Activated B cell treated with CpG ODN at 0.5 μM for 24 hours (primary cell): ENCODE measurements around the gene RIMBP2. TPM values are rescaled to one million over a fixed set of nuclear protein-coding genes. Genes with fewer than 3 reads are reported as not detected.

Source experiments
- ATAC-seq: fragments of 200-7000 bp; cut with Tn5 transposase; one replicate; pipeline ENCODE4 v1.10.0; 2021; ENCODE audit warnings: low read depth, mild to moderate bottlenecking, moderate library complexity
- CTCF ChIA-PET: fragments of 350-600 bp; sonication (Branson Sonifier 250); formaldehyde crosslinking; loops from one replicate; lab custom pipeline; 2021; ENCODE audit warnings: antibody characterized with exemption; lab: Charles Lee
- POLR2A ChIA-PET: fragments of 350-600 bp; sonication (Branson Sonifier 250); formaldehyde crosslinking; loops from one replicate; lab custom pipeline; 2021; ENCODE audit warnings: antibody characterized with exemption; lab: Charles Lee
- DNase-seq: peaks from one replicate; pipeline ENCODE4 v3.0.0; 2022
- H3K27ac Mint-ChIP-seq: one replicate; pipeline ENCODE4 v1.8.0; 2020; ENCODE audit warnings: mixed read lengths
- H3K27me3 Mint-ChIP-seq: one replicate; pipeline ENCODE4 v1.8.0; 2021; ENCODE audit warnings: mixed read lengths
- H3K36me3 Mint-ChIP-seq: one replicate; pipeline ENCODE4 v1.8.0; 2021; ENCODE audit warnings: low read depth, mixed read lengths
- H3K4me1 Mint-ChIP-seq: one replicate; pipeline ENCODE4 v1.8.0; 2021; ENCODE audit warnings: mixed read lengths
- H3K4me3 Mint-ChIP-seq: one replicate; pipeline ENCODE4 v1.8.0; 2020; ENCODE audit warnings: mild to moderate bottlenecking, mixed read lengths
- H3K9me3 Mint-ChIP-seq: one replicate; pipeline ENCODE4 v1.8.0; 2020; ENCODE audit warnings: mixed read lengths
- CTCF ChIP-seq: fragments of 200-600 bp; IDR thresholded peaks from one replicate; pipeline ENCODE4 v1.8.0; 2022; ENCODE audit warnings: antibody characterized with exemption, mild to moderate bottlenecking
- intact Hi-C: fragments of 100-400 bp; cut with micrococcal nuclease; formaldehyde crosslinking; loops from one replicate; pipeline ENCODE4 v1.15.1; 2024
- total RNA-seq: library from RNA; stranded (reverse); gene quantifications from 2 replicates; pipeline ENCODE4 v1.2.3, GENCODE V29; 2022

The RIMBP2 gene
- total RNA-seq, 1 donor from 2014 or later = not detected

GRCh38 chr12:130537051-130537450 lies 179.0 kb downstream of the RIMBP2 start:
- H3K36me3 Mint-ChIP-seq = no peaks in the 10 kb centered on the region
- no peak for TF ChIP-seq CTCF
- no peak overlapping the region for H3K27ac Mint-ChIP-seq
- peaks cover 5% of the 10 kb centered on the region for H3K9me3 Mint-ChIP-seq
- ATAC-seq = no peak
- H3K27me3 Mint-ChIP-seq = no peaks in the 10 kb centered on the region
- no peak overlapping the region for H3K4me3 Mint-ChIP-seq
- H3K4me1 Mint-ChIP-seq = no peaks in the 10 kb centered on the region
- intact Hi-C loops = no loop called here
- ChIA-PET CTCF (no interaction called here), POLR2A (no interaction called here)
- DNase-seq = no peak

- Mint-ChIP-seq H3K9me3 (peaks cover 4% of the 10 kb centered on the region), H3K4me3 (no peak overlapping the region), H3K4me1 (no peaks in the 10 kb centered on the region), H3K27ac (no peak overlapping the region), H3K27me3 (no peaks in the 10 kb centered on the region), H3K36me3 (no peaks in the 10 kb centered on the region)
- DNase-seq = no peak
- ChIA-PET CTCF (no interaction called here), POLR2A (no interaction called here)
- TF ChIP-seq CTCF = no peak
- intact Hi-C loops = no loop called here
- ATAC-seq = no peak
These were observed 185.7 kb downstream of the RIMBP2 start for GRCh38 chr12:130530429-130530828.

- ChIA-PET CTCF (no interaction called here), POLR2A (no interaction called here)
- Mint-ChIP-seq H3K4me1 (no peaks in the 10 kb centered on the region), H3K36me3 (no peaks in the 10 kb centered on the region), H3K9me3 (peaks cover 4% of the 10 kb centered on the region), H3K27ac (no peak overlapping the region), H3K4me3 (no peak overlapping the region), H3K27me3 (no peaks in the 10 kb centered on the region)
- intact Hi-C loops = no loop called here
- DNase-seq = no peak
- no peak for TF ChIP-seq CTCF
- ATAC-seq = no peak
These were observed 186.3 kb downstream of the RIMBP2 start for GRCh38 chr12:130529781-130530180.

GRCh38 chr12:130527239-130527638 lies 188.9 kb downstream of the RIMBP2 start:
- Mint-ChIP-seq H3K4me3 (no peak overlapping the region), H3K27ac (no peak overlapping the region), H3K4me1 (no peaks in the 10 kb centered on the region), H3K9me3 (peaks cover 4% of the 10 kb centered on the region), H3K27me3 (peaks cover 1% of the 10 kb centered on the region), H3K36me3 (no peaks in the 10 kb centered on the region)
- DNase-seq (no peak), ATAC-seq (no peak)
- intact Hi-C loops = no loop called here
- CTCF ChIA-PET = no interaction called here
- TF ChIP-seq CTCF = no peak
- POLR2A ChIA-PET = no interaction called here

- CTCF ChIA-PET = no interaction called here
- Mint-ChIP-seq H3K27ac (no peak overlapping the region), H3K4me3 (no peak overlapping the region), H3K36me3 (no peaks in the 10 kb centered on the region), H3K27me3 (peaks cover 1% of the 10 kb centered on the region), H3K4me1 (no peaks in the 10 kb centered on the region), H3K9me3 (peaks cover 4% of the 10 kb centered on the region)
- no peak for TF ChIP-seq CTCF
- POLR2A ChIA-PET = no interaction called here
- ATAC-seq = no peak
- no peak for DNase-seq
- intact Hi-C loops = no loop called here
These were observed 189.3 kb downstream of the RIMBP2 start for GRCh38 chr12:130526813-130527212.
